Measurements from ENCODE around the gene SUSD3.

The SUSD3 gene

DNA sequence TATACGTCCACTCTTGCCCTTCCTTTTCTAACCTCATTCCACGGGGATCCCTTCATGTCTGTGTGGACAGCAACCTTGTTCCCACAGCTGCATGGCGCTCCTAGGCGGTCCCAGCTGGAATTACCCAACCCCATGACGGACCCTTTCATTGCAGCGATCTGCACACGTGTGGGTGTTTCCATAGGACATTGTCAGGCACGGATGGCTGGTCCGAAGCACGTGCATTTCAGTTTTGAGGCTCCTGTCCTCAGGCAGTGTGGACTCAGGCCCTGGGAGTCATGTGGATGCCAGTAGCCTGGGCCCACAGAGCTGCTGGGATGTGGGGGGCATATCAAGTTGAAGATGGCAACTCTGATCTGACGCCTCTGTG lies 52.5 kb downstream of the SUSD3 start:
- no peak overlapping the region for H3K4me3 ChIP-seq
- no peaks in the 10 kb centered on the region for H3K9me3 ChIP-seq (ENCODE audit: low read depth, low read length)
- no peak overlapping the region for H3K9ac ChIP-seq (ENCODE audit: insufficient read length)
- H3K36me3 ChIP-seq (ENCODE audit: insufficient read depth, low read length) = no peaks in the 10 kb centered on the region
- TF ChIP-seq POLR2AphosphoS5 (IDR thresholded peaks at IDR 0.05; ENCODE audit: borderline replicate concordance, low read depth, low read length) (no peak), FOXP2 (optimal IDR thresholded peaks at IDR 0.05; ENCODE audit: control extremely low read depth, extremely low read length, insufficient read depth) (no peak), EZH2 (IDR thresholded peaks at IDR 0.05) (no peak)
- DNase-seq (ENCODE audit: low read depth, low spot score) = no peak
- no peak overlapping the region for H3K27ac ChIP-seq

- no peaks in the 10 kb centered on the region for H3K9me3 ChIP-seq (ENCODE audit: low read depth, low read length)
- TF ChIP-seq FOXP2 (optimal IDR thresholded peaks at IDR 0.05; ENCODE audit: control extremely low read depth, extremely low read length, insufficient read depth) (no peak), POLR2AphosphoS5 (IDR thresholded peaks at IDR 0.05; ENCODE audit: borderline replicate concordance, low read depth, low read length) (no peak)
- H3K36me3 ChIP-seq (ENCODE audit: insufficient read depth, low read length) = no peaks in the 10 kb centered on the region
- no peak for DNase-seq (ENCODE audit: low read depth, low spot score)
- H3K27ac ChIP-seq = no peak overlapping the region
- no peak overlapping the region for H3K9ac ChIP-seq (ENCODE audit: insufficient read length)
- no peak overlapping the region for H3K4me3 ChIP-seq
Measured at GRCh38 chr9:93111371-93112115, 53.0 kb downstream of the SUSD3 start.

DNA sequence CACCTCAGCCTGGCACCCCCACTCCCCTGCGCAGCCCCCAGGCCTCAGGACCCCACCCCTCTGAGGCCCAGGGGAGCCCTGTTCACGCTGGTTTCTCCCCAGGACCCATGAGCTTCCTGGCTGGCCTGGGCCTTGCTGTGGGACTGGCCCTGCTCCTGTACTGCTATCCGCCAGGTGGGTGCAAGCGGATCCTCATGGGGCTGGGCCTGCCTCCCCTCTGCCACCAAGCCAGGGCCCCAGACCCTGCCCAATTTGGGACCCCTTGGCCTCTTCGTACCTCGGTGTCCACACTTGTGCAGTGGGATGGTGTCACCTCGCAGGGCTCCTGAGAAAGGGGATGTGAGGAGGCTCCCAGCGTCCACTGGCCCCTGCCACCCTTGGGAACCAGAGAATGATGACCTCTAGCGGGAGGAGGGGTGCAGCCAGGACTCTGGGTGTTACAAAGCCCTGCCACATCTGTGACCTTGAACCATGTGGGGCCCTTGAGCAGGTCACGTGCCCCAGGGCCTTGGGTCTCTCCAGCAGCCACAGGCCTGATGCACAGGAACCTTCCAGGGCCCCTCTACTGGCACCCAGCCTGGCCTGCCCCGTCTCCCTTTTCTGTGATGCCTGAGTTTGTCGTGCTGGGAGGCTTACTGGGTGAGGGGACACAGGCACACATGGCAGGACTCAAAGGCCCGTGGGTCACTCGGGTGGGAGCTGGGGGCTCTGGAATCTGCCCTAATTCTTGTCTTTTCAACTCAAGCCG lies 53.8 kb downstream of the SUSD3 start:
- H3K27ac ChIP-seq = no peak overlapping the region
- H3K4me3 ChIP-seq = no peak overlapping the region
- H3K9ac ChIP-seq (ENCODE audit: insufficient read length) = no peak overlapping the region
- no peaks in the 10 kb centered on the region for H3K36me3 ChIP-seq (ENCODE audit: insufficient read depth, low read length)
- DNase-seq (ENCODE audit: low read depth, low spot score) = no peak
- TF ChIP-seq EZH2 (IDR thresholded peaks at IDR 0.05) = no peak
- no peaks in the 10 kb centered on the region for H3K9me3 ChIP-seq (ENCODE audit: low read depth, low read length)

DNA sequence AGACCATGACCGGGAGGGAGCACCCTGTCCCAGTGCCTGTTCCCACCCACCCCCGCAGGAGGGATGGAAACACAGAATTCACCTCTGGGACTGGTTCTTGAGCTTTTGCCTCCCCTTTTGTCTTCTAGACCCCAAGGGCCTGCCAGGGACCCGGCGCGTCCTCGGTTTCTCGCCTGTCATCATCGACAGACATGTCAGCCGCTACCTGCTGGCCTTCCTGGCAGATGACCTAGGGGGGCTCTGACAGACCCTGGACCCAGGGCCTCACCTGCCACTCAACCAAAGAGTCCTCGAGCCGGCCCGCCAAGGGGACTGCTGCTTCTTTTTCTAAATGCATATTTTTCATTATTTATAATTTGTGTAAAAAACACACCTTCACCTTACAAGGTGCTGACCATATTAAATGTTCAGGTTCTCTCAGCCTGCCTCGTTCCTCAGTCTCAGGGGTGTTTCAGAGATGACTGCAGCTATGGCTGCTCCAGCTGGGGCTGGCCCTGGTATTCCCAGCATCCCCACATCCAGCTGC lies 54.4 kb downstream of the SUSD3 start:
- no peaks in the 10 kb centered on the region for H3K9me3 ChIP-seq (ENCODE audit: low read depth, low read length)
- H3K36me3 ChIP-seq (ENCODE audit: insufficient read depth, low read length) = no peaks in the 10 kb centered on the region
- no peak overlapping the region for H3K4me3 ChIP-seq
- DNase-seq (ENCODE audit: low read depth, low spot score) = no peak
- no peak overlapping the region for H3K9ac ChIP-seq (ENCODE audit: insufficient read length)
- no peak overlapping the region for H3K27ac ChIP-seq
- TF ChIP-seq EZH2 (IDR thresholded peaks at IDR 0.05) = no peak
- no peak for TF ChIP-seq POLR2AphosphoS5 (IDR thresholded peaks at IDR 0.05; ENCODE audit: borderline replicate concordance, low read depth, low read length)
- TF ChIP-seq FOXP2 (optimal IDR thresholded peaks at IDR 0.05; ENCODE audit: control extremely low read depth, extremely low read length, insufficient read depth) = no peak

DNA sequence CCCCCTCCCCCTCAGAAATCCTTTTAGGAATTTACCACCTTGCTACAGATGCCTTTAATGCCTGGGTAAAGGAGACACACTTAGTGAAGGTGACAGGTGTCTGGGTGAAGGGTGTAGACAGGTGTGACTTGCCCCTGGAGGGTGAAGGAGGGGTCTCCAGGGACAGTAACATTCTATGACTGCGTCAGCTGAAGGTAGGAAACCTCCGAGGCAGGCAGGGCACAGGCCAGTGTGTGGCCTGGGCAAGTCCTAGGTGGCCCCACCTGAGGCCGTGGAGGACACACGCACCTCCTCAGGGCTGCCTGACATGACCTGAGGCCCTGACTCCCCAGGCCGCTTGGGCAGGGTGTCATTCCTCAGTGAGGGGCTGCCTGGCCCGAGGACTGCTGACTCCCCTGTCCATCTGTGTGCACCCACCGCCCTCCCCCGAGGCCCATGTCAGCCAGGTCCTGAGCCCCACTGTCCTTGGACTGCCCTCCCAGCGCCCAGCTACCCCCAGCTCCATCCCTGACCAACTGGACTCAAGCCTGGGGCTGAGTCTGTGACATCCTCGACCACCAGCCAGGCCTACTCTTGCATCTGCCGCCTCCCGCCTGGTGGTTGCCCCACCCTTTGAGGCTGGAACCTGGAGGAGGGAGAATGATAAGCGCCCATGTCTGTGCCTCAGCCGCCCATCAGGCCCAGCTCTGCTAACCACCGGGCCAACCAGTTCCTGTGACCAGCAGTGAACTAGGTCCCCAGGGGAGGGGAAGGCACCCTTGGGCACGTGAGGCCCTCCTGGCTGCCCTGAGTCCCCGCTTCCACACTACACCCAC lies 55.9 kb downstream of the SUSD3 start:
- no peak for DNase-seq (ENCODE audit: low read depth, low spot score)
- Histone ChIP-seq H3K9me3 (ENCODE audit: low read depth, low read length) (no peaks in the 10 kb centered on the region), H3K4me3 (no peak overlapping the region), H3K36me3 (ENCODE audit: insufficient read depth, low read length) (no peaks in the 10 kb centered on the region), H3K9ac (ENCODE audit: insufficient read length) (no peak overlapping the region), H3K27ac (no peak overlapping the region)
- TF ChIP-seq FOXP2 (optimal IDR thresholded peaks at IDR 0.05; ENCODE audit: control extremely low read depth, extremely low read length, insufficient read depth) = no peak
- no peak for TF ChIP-seq POLR2AphosphoS5 (IDR thresholded peaks at IDR 0.05; ENCODE audit: borderline replicate concordance, low read depth, low read length)
- TF ChIP-seq EZH2 (IDR thresholded peaks at IDR 0.05) = no peak

DNA sequence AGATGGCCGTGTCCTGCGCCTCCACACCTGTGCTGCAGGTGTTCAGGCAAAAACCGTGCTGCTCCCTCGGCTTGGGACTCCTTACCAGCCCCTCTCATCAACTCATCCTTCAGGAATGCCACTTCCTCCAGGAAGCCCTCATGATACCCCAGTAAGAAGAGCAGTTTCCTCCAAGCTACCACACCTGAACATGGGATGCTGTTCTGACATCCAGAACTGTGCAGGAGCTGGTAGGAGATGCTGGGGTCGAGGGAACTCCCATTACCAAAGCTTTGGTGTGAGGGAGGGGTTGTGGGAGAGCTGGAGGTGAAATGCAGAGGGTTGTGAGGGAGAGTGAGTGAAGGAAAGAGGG lies 56.5 kb downstream of the SUSD3 start:
- TF ChIP-seq FOXP2 (optimal IDR thresholded peaks at IDR 0.05; ENCODE audit: control extremely low read depth, extremely low read length, insufficient read depth) (no peak), POLR2AphosphoS5 (IDR thresholded peaks at IDR 0.05; ENCODE audit: borderline replicate concordance, low read depth, low read length) (no peak), EZH2 (IDR thresholded peaks at IDR 0.05) (no peak)
- Histone ChIP-seq H3K36me3 (ENCODE audit: insufficient read depth, low read length) (no peaks in the 10 kb centered on the region), H3K27ac (no peak overlapping the region), H3K4me3 (no peak overlapping the region), H3K9me3 (ENCODE audit: low read depth, low read length) (no peaks in the 10 kb centered on the region), H3K9ac (ENCODE audit: insufficient read length) (no peak overlapping the region)
- DNase-seq (ENCODE audit: low read depth, low spot score) = no peak

- Histone ChIP-seq H3K9ac (ENCODE audit: insufficient read length) (no peak overlapping the region), H3K36me3 (ENCODE audit: insufficient read depth, low read length) (no peaks in the 10 kb centered on the region), H3K27ac (no peak overlapping the region), H3K4me3 (no peak overlapping the region), H3K9me3 (ENCODE audit: low read depth, low read length) (no peaks in the 10 kb centered on the region)
- TF ChIP-seq POLR2AphosphoS5 (IDR thresholded peaks at IDR 0.05; ENCODE audit: borderline replicate concordance, low read depth, low read length) (no peak), EZH2 (IDR thresholded peaks at IDR 0.05) (no peak), FOXP2 (optimal IDR thresholded peaks at IDR 0.05; ENCODE audit: control extremely low read depth, extremely low read length, insufficient read depth) (no peak)
- no peak for DNase-seq (ENCODE audit: low read depth, low spot score)
Measured at GRCh38 chr9:93115486-93116071, 57.1 kb downstream of the SUSD3 start.
